Measurements from ENCODE around the gene PPP1R3F.
"Not testable (repeated sequence)": the region's sequence is repeated elsewhere in the genome, so short reads cannot be mapped to it uniquely, and the experiment has no call there.

The PPP1R3F gene

GRCh38 chrX:49300703-49301102, 31.1 kb downstream of the PPP1R3F start:
- Mint-ChIP-seq H3K36me3 (ENCODE audit: low read depth) (peaks cover 9% of the 10 kb centered on the region), H3K27me3 (ENCODE audit: low read depth, poor library complexity) (peaks cover 6% of the 10 kb centered on the region), H3K4me1 (no peaks in the 10 kb centered on the region), H3K4me3 (no peak overlapping the region), H3K9me3 (peaks cover 64% of the 10 kb centered on the region), H3K27ac (no peak overlapping the region)
- TF ChIP-seq, protein P1, sequence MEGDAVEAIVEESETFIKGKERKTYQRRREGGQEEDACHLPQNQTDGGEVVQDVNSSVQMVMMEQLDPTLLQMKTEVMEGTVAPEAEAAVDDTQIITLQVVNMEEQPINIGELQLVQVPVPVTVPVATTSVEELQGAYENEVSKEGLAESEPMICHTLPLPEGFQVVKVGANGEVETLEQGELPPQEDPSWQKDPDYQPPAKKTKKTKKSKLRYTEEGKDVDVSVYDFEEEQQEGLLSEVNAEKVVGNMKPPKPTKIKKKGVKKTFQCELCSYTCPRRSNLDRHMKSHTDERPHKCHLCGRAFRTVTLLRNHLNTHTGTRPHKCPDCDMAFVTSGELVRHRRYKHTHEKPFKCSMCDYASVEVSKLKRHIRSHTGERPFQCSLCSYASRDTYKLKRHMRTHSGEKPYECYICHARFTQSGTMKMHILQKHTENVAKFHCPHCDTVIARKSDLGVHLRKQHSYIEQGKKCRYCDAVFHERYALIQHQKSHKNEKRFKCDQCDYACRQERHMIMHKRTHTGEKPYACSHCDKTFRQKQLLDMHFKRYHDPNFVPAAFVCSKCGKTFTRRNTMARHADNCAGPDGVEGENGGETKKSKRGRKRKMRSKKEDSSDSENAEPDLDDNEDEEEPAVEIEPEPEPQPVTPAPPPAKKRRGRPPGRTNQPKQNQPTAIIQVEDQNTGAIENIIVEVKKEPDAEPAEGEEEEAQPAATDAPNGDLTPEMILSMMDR (IDR thresholded peaks at IDR 0.05) = no peak
- no peak for DNase-seq

- Mint-ChIP-seq H3K4me1 (no peaks in the 10 kb centered on the region), H3K27ac (no peak within 1 kb of the TSS), H3K36me3 (ENCODE audit: low read depth) (peaks cover 3% of the 10 kb centered on the region), H3K9me3 (peaks cover 58% of the 10 kb centered on the region), H3K4me3 (no peak within 1 kb of the TSS), H3K27me3 (ENCODE audit: low read depth, poor library complexity) (peaks cover 6% of the 10 kb centered on the region)
- no peak for DNase-seq
- TF ChIP-seq, protein P1 (IDR thresholded peaks at IDR 0.05) = no peak
Observed at GRCh38 chrX:49303346-49303745, 33.8 kb downstream of the PPP1R3F start, which contains the start of gene GAGE10. GAGE10 (plus strand) TSS chrX:49303646; CDS start chrX:49304860, 1,214 bp downstream.

- not testable (repeated sequence) for DNase-seq; H3K27ac Mint-ChIP-seq; H3K27me3 Mint-ChIP-seq (ENCODE audit: low read depth, poor library complexity); H3K36me3 Mint-ChIP-seq (ENCODE audit: low read depth); H3K4me3 Mint-ChIP-seq
- peaks cover 63% of the 10 kb centered on the region for H3K9me3 Mint-ChIP-seq
- peaks cover 22% of the 10 kb centered on the region for H3K4me1 Mint-ChIP-seq
Observed at GRCh38 chrX:49307775-49308174, 38.2 kb downstream of the PPP1R3F start.

DNA sequence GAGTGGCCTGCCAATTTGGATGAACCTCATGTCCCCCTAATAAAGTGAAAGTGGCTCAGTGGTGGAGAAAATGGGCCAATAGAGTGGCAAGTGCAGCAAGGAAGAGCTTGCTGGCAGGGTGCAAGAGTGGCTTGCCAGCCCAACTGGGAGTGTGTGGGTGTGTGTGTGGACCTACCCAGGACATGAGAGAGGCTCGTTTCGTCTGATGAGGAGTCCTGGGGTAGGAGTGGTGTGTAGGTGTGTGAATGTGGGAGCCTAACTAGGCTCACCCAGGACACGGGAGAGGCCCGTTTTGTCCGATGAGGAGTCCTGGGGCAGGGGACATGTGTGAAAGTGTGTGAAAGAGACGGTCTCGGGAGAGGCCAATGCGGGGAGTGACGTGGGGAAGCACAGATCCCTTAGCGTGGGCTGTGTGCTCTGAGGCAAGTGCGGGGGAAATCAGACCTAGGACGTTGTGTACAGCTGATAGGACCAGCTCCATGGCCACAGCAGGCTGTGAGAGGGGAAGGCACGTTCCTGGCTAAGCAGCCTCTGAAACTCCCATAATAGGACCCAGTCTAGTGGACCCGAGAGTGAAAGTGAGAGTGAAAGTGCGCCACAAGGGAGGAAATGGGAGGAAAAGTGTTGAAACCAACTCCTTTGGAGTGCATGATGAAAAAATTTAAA, 39.1 kb downstream of the PPP1R3F start:
- Mint-ChIP-seq H3K27me3 (ENCODE audit: low read depth, poor library complexity) (no peaks in the 10 kb centered on the region), H3K9me3 (peaks cover 54% of the 10 kb centered on the region), H3K36me3 (ENCODE audit: low read depth) (peaks cover 5% of the 10 kb centered on the region), H3K27ac (no peak overlapping the region), H3K4me1 (peaks cover 22% of the 10 kb centered on the region), H3K4me3 (peak overlapping the region; percentile 21)
- DNase-seq = no peak
- TF ChIP-seq, protein P1 (IDR thresholded peaks at IDR 0.05) = no peak

- H3K9me3 Mint-ChIP-seq = peaks cover 47% of the 10 kb centered on the region
- no peak for DNase-seq
Observed at GRCh38 chrX:49309401-49309981, 39.9 kb downstream of the PPP1R3F start.

GRCh38 chrX:49310371-49310770, 40.8 kb downstream of the PPP1R3F start:
- H3K4me3 Mint-ChIP-seq = peak overlapping the region; percentile 54
- peaks cover 41% of the 10 kb centered on the region for H3K9me3 Mint-ChIP-seq
- no peak for DNase-seq
- H3K27ac Mint-ChIP-seq = no peak overlapping the region
- peaks cover 22% of the 10 kb centered on the region for H3K4me1 Mint-ChIP-seq
- TF ChIP-seq, protein P1 (IDR thresholded peaks at IDR 0.05) = no peak
- H3K27me3 Mint-ChIP-seq (ENCODE audit: low read depth, poor library complexity) = no peaks in the 10 kb centered on the region
- peaks cover 5% of the 10 kb centered on the region for H3K36me3 Mint-ChIP-seq (ENCODE audit: low read depth)

More at GRCh38 chrX:49309401-49309981, 39.9 kb downstream of the PPP1R3F start:
- TF ChIP-seq, protein P1 (IDR thresholded peaks at IDR 0.05) = no peak
- Mint-ChIP-seq H3K27me3 (ENCODE audit: low read depth, poor library complexity) (no peaks in the 10 kb centered on the region), H3K27ac (no peak overlapping the region), H3K4me1 (peaks cover 22% of the 10 kb centered on the region), H3K36me3 (ENCODE audit: low read depth) (peaks cover 5% of the 10 kb centered on the region), H3K4me3 (peak overlapping the region; percentile 37)
